ENCODE measurements around the gene KCNH2. TPM values are rescaled to one million over a fixed set of nuclear protein-coding genes. Genes with fewer than 3 reads are reported as not detected.

The KCNH2 gene
- total RNA-seq, 1 donor from 2014 or later, result 2.4 TPM

GRCh38 chr7:151010307-151011096, 32.4 kb upstream of the KCNH2 start:
- peak; percentile 42 to 48 for ATAC-seq
- intact Hi-C loops (cut with DNase I), result no loop called here
- Histone ChIP-seq H3K36me3 (no peaks in the 10 kb centered on the region), H3K9me3 (no peaks in the 10 kb centered on the region), H3K4me1 (peaks cover 64% of the 10 kb centered on the region), H3K27ac (peak overlapping the region; percentile 62), H3K27me3 (ENCODE audit: low read depth) (peaks cover 13% of the 10 kb centered on the region), H3K4me3 (peak overlapping the region; percentile 29)
- no peak for DNase-seq
- TF ChIP-seq CTCF (IDR thresholded peaks at IDR 0.05), result no peak

- Histone ChIP-seq H3K27me3 (ENCODE audit: low read depth) (peaks cover 13% of the 10 kb centered on the region), H3K4me1 (peaks cover 64% of the 10 kb centered on the region), H3K27ac (peak overlapping the region; percentile 62), H3K9me3 (no peaks in the 10 kb centered on the region), H3K4me3 (peak overlapping the region; percentile 29), H3K36me3 (no peaks in the 10 kb centered on the region)
- no peak for ATAC-seq
- TF ChIP-seq CTCF (IDR thresholded peaks at IDR 0.05), result no peak
- no peak for DNase-seq
- intact Hi-C loops (cut with DNase I), result no loop called here
These were observed 31.9 kb upstream of the KCNH2 start for GRCh38 chr7:151010037-151010306.

GRCh38 chr7:151009327-151010036, 31.4 kb upstream of the KCNH2 start:
- intact Hi-C loops (cut with DNase I), result no loop called here
- Histone ChIP-seq H3K36me3 (no peaks in the 10 kb centered on the region), H3K9me3 (no peaks in the 10 kb centered on the region), H3K27me3 (ENCODE audit: low read depth) (peaks cover 13% of the 10 kb centered on the region), H3K4me3 (no peak overlapping the region), H3K4me1 (peaks cover 64% of the 10 kb centered on the region), H3K27ac (peak overlapping the region; percentile 62)
- ATAC-seq (no peak), DNase-seq (no peak)
- TF ChIP-seq CTCF (IDR thresholded peaks at IDR 0.05), result no peak

- DNase-seq (peak; percentile 73), ATAC-seq (peak; percentile 57)
- Histone ChIP-seq H3K27me3 (ENCODE audit: low read depth) (peaks cover 7% of the 10 kb centered on the region), H3K4me1 (peaks cover 64% of the 10 kb centered on the region), H3K9me3 (no peaks in the 10 kb centered on the region), H3K36me3 (no peaks in the 10 kb centered on the region), H3K27ac (peak overlapping the region; percentile 43), H3K4me3 (peak overlapping the region; percentile 29)
- intact Hi-C loops (cut with DNase I), result no loop called here
- peak; percentile 82 for TF ChIP-seq CTCF (IDR thresholded peaks at IDR 0.05)
These were observed 30.6 kb upstream of the KCNH2 start for GRCh38 chr7:151008511-151009323.

- ATAC-seq (peak in 1 of 2 donors; percentile 7), DNase-seq (no peak)
- peaks cover 6% of the 10 kb centered on the region for H3K27me3 ChIP-seq (ENCODE audit: low read depth)
- H3K27ac ChIP-seq, result peak overlapping the region; percentile 43
- H3K36me3 ChIP-seq, result no peaks in the 10 kb centered on the region
- peak overlapping the region; percentile 29 for H3K4me3 ChIP-seq
- intact Hi-C loops (cut with DNase I), result no loop called here
- peaks cover 64% of the 10 kb centered on the region for H3K4me1 ChIP-seq
- H3K9me3 ChIP-seq, result no peaks in the 10 kb centered on the region
- TF ChIP-seq CTCF (IDR thresholded peaks at IDR 0.05), result no peak
These were observed 30.0 kb upstream of the KCNH2 start for GRCh38 chr7:151008143-151008510.
